Measurements from ENCODE around the gene JTB. TPM values are rescaled to one million over a fixed set of nuclear protein-coding genes. Genes with fewer than 3 reads are reported as not detected.

Gene JTB
- total and polyA plus RNA-seq, 9 of the 15 experiments (the other 6 are each of a cell fraction or from before 2014, with no cell fraction given), result 24.7 to 308 (median 151) TPM

GRCh38 chr1:153946622-153947241 lies 30.7 kb downstream of the JTB start, which contains the start of gene DENND4B (continued):
- TF ChIP-seq E2F8 (IDR thresholded peaks at IDR 0.05; ENCODE audit: low read depth, partially characterized antibody), result peak; percentile 62
- TF ChIP-seq TFAP4 (CRISPR knock-in tag; IDR thresholded peaks at IDR 0.05; ENCODE audit: borderline replicate concordance), result peak; percentile 78
- no peak for TF ChIP-seq ZNF217 (CRISPR knock-in tag; IDR thresholded peaks at IDR 0.05)
- peak; percentile 79; the same call in 1 of the 2 replicates for TF ChIP-seq SPI1 (IDR thresholded peaks at IDR 0.05; ENCODE audit: borderline replicate concordance, low read depth, low read length)
- no peak for TF ChIP-seq KHSRP (IDR thresholded peaks at IDR 0.05)
- no peak for TF ChIP-seq KLF10 (CRISPR knock-in tag; IDR thresholded peaks at IDR 0.05)
- TF ChIP-seq ZNF324 (CRISPR knock-in tag; IDR thresholded peaks at IDR 0.05), result no peak
- peak; percentile 36; the same call in 1 of the 2 replicates for TF ChIP-seq GATAD2A (IDR thresholded peaks at IDR 0.05)
- TF ChIP-seq CTBP1 (IDR thresholded peaks at IDR 0.05; ENCODE audit: borderline replicate concordance), result peak; percentile 78; the same call in 1 of the 2 replicates
- peak in 1 of 2 experiments; percentile 44; a peak in 1 of 3 replicates for TF ChIP-seq CBX3 (IDR thresholded peaks at IDR 0.05; ENCODE audit: borderline replicate concordance in 1 of 2, low read length in 2 of 2)
- TF ChIP-seq HNRNPL (IDR thresholded peaks at IDR 0.05; ENCODE audit: low read depth, low read length), result peak; percentile 97
- TF ChIP-seq THRA (IDR thresholded peaks at IDR 0.05), result peak; percentile 91
- 0 out of 2 replicates have a peak, but pooled peaks have one; percentile 13 for TF ChIP-seq EP300 (IDR thresholded peaks at IDR 0.05; ENCODE audit: low read length)
- TF ChIP-seq NR2F6 (CRISPR knock-in tag; IDR thresholded peaks at IDR 0.05), result no peak
- TF ChIP-seq ZNF146 (CRISPR knock-in tag; IDR thresholded peaks at IDR 0.05; ENCODE audit: unreplicated experiment), result no peak
- TF ChIP-seq VEZF1 (CRISPR knock-in tag; IDR thresholded peaks at IDR 0.05), result peak; percentile 92
- TF ChIP-seq ZNF280B (CRISPR knock-in tag; IDR thresholded peaks at IDR 0.05), result no peak
- TF ChIP-seq ZC3H8 (IDR thresholded peaks at IDR 0.05), result no peak
